ENCODE results near the gene AFF1. TPM values are rescaled to one million over a fixed set of nuclear protein-coding genes. Genes with fewer than 3 reads are reported as not detected.
"Not testable (repeated sequence)": the region's sequence is repeated elsewhere in the genome, so short reads cannot be mapped to it uniquely, and the experiment has no call there.

Gene AFF1
- total RNA-seq, 4 donors from 2014 or later: 89.4 to 138 (median 103) TPM

GRCh38 chr4:87132035-87132434 is 197.2 kb downstream of the AFF1 start:
- ATAC-seq (ENCODE audit: low FRiP score): no peak
- TF ChIP-seq, protein P1, sequence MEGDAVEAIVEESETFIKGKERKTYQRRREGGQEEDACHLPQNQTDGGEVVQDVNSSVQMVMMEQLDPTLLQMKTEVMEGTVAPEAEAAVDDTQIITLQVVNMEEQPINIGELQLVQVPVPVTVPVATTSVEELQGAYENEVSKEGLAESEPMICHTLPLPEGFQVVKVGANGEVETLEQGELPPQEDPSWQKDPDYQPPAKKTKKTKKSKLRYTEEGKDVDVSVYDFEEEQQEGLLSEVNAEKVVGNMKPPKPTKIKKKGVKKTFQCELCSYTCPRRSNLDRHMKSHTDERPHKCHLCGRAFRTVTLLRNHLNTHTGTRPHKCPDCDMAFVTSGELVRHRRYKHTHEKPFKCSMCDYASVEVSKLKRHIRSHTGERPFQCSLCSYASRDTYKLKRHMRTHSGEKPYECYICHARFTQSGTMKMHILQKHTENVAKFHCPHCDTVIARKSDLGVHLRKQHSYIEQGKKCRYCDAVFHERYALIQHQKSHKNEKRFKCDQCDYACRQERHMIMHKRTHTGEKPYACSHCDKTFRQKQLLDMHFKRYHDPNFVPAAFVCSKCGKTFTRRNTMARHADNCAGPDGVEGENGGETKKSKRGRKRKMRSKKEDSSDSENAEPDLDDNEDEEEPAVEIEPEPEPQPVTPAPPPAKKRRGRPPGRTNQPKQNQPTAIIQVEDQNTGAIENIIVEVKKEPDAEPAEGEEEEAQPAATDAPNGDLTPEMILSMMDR (IDR thresholded peaks at IDR 0.05): no peak
- DNase-seq (ENCODE audit: low spot score): no peak

DNA sequence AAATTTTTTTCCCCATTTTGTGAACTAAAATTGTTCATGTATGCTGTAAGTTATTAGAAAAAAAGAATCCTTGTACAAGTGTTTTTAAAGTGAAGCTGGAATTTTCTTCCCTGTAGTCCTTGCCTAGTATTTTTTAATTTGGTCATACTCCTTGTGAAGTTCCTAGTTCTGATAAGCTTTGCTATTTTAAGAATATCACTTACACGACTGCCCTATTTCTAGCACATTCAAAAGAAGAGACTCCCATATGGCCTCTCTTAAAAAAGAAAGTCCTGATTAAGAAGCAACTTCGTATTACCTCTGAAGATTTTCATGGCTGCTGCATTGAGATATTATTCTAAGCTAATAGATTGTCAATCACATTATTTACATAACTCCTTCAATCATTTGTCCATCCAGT is 198.4 kb downstream of the AFF1 start:
- ATAC-seq (ENCODE audit: low FRiP score): no peak
- TF ChIP-seq, protein P1 (IDR thresholded peaks at IDR 0.05): no peak
- no peak for DNase-seq (ENCODE audit: low spot score)

GRCh38 chr4:87134122-87134521 is 199.3 kb downstream of the AFF1 start:
- DNase-seq (ENCODE audit: low spot score): no peak
- TF ChIP-seq, protein P1 (IDR thresholded peaks at IDR 0.05): no peak
- no peak for ATAC-seq (ENCODE audit: low FRiP score)

GRCh38 chr4:87141428-87141827 is 206.6 kb downstream of the AFF1 start:
- DNase-seq (ENCODE audit: low spot score) (no peak), ATAC-seq (ENCODE audit: low FRiP score) (no peak)
- TF ChIP-seq, protein P1 (IDR thresholded peaks at IDR 0.05): no peak

- TF ChIP-seq, protein P1 (IDR thresholded peaks at IDR 0.05): no peak
- ATAC-seq (ENCODE audit: low FRiP score) (no peak), DNase-seq (ENCODE audit: low spot score) (no peak)
These were observed 209.5 kb downstream of the AFF1 start for GRCh38 chr4:87144356-87144755.

DNA sequence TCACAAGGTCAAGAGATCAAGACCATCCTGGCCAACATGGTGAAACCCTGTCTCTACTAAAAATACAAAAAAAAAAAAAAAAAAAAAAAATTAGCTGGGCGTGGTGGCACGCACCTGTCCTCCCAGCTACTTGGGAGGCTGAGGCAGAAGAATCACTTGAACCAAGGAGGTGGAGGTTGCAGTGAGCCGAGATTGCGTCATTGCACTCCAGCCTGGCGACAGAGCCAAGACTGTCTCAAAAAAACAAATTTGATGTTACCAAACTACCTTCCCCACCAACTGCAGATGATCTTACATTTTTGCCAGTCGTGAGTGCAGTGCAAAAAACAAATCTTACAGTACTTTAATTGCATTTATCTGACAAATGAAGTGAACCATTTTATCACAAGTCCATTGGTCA is 211.1 kb downstream of the AFF1 start:
- ATAC-seq (ENCODE audit: low FRiP score); DNase-seq (ENCODE audit: low spot score): not testable (repeated sequence)

- no peak for DNase-seq (ENCODE audit: low spot score)
- TF ChIP-seq, protein P1 (IDR thresholded peaks at IDR 0.05): no peak
- ATAC-seq (ENCODE audit: low FRiP score): no peak
These were observed 212.3 kb downstream of the AFF1 start for GRCh38 chr4:87147116-87147515.
